K562 (cell line): ENCODE data around the gene ADSS1.

Experiments used
- ATF3 ChIP-seq, 2 experiments: fragments of 450-650 bp in 1 of 2; sonication (generic) in 1 of 2; formaldehyde crosslinking in 1 of 2; IDR thresholded peaks in 1 of 2; conservative IDR thresholded peaks in 1 of 2; 2 replicates each; pipeline versions ENCODE4 v1.6.1 to v1.8.1; 2016 to 2023; ENCODE audit warnings: mild to moderate bottlenecking in 2 of 2, moderate library complexity in 2 of 2, inconsistent platforms in 1 of 2, missing genetic modification reagents in 1 of 2
- CTCF ChIP-seq, 3 experiments: IDR thresholded peaks in 2 of 3; conservative IDR thresholded peaks in 1 of 3; 2 replicates each; pipeline ENCODE4 v1.5.1; 2011 to 2012; ENCODE audit warnings: low read length in 3 of 3, mild to moderate bottlenecking in 3 of 3, control low read depth in 2 of 3, improper control_type of control experiment in 1 of 3, inconsistent platforms in 1 of 3, low read depth in 1 of 3, mixed read lengths in 1 of 3, moderate library complexity in 1 of 3; ENCODE audit not compliant: insufficient read depth in 2 of 3
- E2F4 ChIP-seq: sonication (generic); formaldehyde crosslinking; IDR thresholded peaks from 2 replicates; pipeline ENCODE4 v1.8.0; 2022; ENCODE audit warnings: mild to moderate bottlenecking, low read depth, missing genetic modification reagents
- EZH2 ChIP-seq: IDR thresholded peaks from 2 replicates; pipeline ENCODE4 v1.6.1; 2012; ENCODE audit warnings: low read depth, mild to moderate bottlenecking, inconsistent platforms, low read length, borderline replicate concordance
- HMGXB4 ChIP-seq: sonication (generic); formaldehyde crosslinking; IDR thresholded peaks from 2 replicates; pipeline ENCODE4 v1.8.1; 2023; ENCODE audit warnings: mild to moderate bottlenecking, missing genetic modification reagents
- ZBTB40 ChIP-seq, 2 experiments: fragments of 450-650 bp in 1 of 2; sonication (generic) in 1 of 2; formaldehyde crosslinking in 1 of 2; IDR thresholded peaks; 2 replicates each; pipeline versions ENCODE4 v1.7.1 to v1.9.0; 2016 to 2022; ENCODE audit warnings: inconsistent platforms in 1 of 2, mild to moderate bottlenecking in 1 of 2, missing genetic modification reagents in 1 of 2
- ZNF76 ChIP-seq: fragments of 250-450 bp; sonication (Bioruptor Pico); IDR thresholded peaks from 2 replicates; pipeline ENCODE4 v1.4.0; 2020; ENCODE audit warnings: mild to moderate bottlenecking, moderate library complexity, borderline replicate concordance

- no peak for TF ChIP-seq ATF3 (IDR thresholded peaks at IDR 0.05)
- no peak for TF ChIP-seq ATF3 (CRISPR knock-in tag; conservative IDR thresholded peaks at IDR 0.05)
- no peak for TF ChIP-seq HMGXB4 (CRISPR knock-in tag)
- no peak for TF ChIP-seq ZBTB40 (IDR thresholded peaks at IDR 0.05)
- TF ChIP-seq ZBTB40 (CRISPR knock-in tag; IDR thresholded peaks at IDR 0.05), result no peak
- no peak for TF ChIP-seq ZNF76 (CRISPR knock-in tag)
- TF ChIP-seq E2F4 (CRISPR knock-in tag), result no peak
- no peak for TF ChIP-seq EZH2
- TF ChIP-seq CTCF (IDR thresholded peaks at IDR 0.05 in 2 of 3, conservative IDR thresholded peaks at IDR 0.05 in 1 of 3; ENCODE audit: insufficient read depth in 2 of 3, low read depth in 1 of 3, low read length in 3 of 3), result no peak
Observed at GRCh38 chr14:104675447-104675846, 48.6 kb upstream of the ADSS1 start.
